ENCODE data around the gene IL1RAPL1.
A peak's percentile ranks its signal among the peaks of the same experiment; 100 is the strongest.

The IL1RAPL1 gene

DNA sequence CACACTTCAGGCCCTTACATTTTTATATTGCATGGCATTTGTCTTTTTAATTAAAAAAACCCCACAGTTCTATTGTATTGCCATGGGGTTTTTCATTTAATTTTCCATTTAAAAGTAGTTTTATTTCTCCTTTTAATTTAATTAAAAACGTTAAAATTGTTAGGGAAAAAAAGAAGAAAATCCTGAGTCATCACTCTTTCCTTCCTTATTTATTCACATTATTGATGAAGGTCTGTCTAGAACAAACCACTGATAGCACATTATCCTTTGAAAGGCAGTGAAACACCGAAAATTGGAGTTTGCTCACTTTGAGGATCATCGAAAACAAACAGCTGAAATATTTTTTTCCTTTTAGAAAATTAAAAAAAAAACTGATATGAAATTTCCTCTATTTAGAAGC lies 868.5 kb downstream of the IL1RAPL1 start:
- DNase-seq: no peak

GRCh38 chrX:29461039-29461438 lies 873.8 kb downstream of the IL1RAPL1 start:
- no peak for DNase-seq

DNA sequence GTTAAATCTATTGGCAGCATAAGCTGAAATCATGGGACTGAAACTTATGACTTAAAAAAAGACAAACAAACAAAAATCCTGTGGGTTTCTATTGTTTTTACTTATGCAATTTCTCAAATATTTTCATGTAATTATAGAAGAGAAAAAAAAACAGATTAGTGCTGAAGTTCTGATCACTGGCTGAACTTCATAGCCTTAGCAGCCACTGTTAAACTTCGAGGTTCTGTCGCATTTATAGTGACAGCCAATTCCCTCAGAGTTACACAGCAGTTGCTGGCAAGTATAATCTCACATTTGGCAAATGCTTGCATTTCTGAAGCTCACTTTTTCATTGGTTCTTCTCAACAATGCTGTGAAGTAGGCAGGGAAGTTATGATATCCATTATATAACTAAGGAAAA lies 879.2 kb downstream of the IL1RAPL1 start:
- DNase-seq: no peak

GRCh38 chrX:29468911-29469494 lies 881.8 kb downstream of the IL1RAPL1 start:
- DNase-seq: no peak

- DNase-seq: no peak
These were observed 882.8 kb downstream of the IL1RAPL1 start for GRCh38 chrX:29470030-29470429.

GRCh38 chrX:29471829-29472228 lies 884.6 kb downstream of the IL1RAPL1 start:
- DNase-seq: no peak

DNA sequence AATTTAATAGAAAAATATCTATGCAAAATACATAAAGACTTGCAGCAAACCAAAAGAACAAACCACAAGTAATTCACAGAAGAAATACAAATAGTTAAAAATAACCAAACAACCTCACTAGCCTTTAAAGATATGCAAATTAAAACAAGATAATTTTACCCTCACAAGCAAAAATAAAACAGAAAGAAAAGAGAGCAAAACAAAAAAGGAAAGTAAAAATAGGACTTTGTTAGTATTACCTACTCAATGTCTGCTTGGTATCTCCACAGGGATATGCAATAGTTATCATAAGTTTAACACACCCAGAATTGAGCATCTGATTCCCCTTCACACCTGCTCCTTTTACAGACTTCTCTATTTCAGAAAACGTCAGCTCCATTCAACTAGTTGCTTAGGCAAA lies 890.6 kb downstream of the IL1RAPL1 start:
- no peak for DNase-seq

- DNase-seq: peak in 1 of 2 donors; percentile 0
These were observed 891.3 kb downstream of the IL1RAPL1 start for GRCh38 chrX:29478336-29479069.

- no peak for DNase-seq
These were observed 900.0 kb downstream of the IL1RAPL1 start for GRCh38 chrX:29487214-29487613.

GRCh38 chrX:29487714-29488113 lies 900.5 kb downstream of the IL1RAPL1 start:
- DNase-seq: no peak

DNA sequence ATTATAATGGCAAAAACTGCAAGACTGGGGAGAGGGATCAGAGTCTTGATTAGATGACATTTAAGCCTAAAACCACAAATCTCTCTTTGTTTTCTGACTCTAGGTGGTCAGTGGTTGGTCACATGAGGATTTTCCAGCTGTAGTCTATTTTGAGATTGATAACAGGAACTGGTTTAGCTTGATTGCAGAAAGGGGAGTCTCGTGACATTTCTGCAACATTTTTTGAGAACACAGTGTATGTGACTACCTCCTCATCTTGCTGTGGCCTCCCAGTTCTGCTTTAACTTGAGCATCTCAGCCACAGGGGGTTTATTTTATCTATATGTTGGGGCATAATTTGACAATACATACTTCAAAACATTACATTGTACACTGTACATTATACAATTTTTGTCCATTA lies 901.7 kb downstream of the IL1RAPL1 start:
- DNase-seq: no peak

DNA sequence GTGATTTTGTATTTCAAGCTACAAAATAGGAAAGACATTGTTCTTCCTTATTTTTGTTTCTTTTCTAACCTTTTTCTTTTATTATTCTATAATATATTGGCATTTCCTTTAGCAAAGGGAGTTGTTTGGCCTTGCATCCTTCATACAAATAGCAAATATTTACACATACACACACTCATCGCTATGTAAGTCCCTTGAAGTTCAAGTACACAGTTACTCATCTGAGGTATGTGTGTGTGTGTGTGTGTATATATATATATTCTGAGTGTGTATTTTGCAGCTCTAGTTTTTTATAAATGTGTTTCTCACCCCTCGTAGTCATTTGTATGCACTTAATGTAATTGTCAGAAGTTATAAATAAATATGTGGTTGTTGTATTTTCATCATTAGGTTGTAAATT lies 903.4 kb downstream of the IL1RAPL1 start:
- no peak for DNase-seq

GRCh38 chrX:29491659-29492058 lies 904.4 kb downstream of the IL1RAPL1 start:
- no peak for DNase-seq

DNA sequence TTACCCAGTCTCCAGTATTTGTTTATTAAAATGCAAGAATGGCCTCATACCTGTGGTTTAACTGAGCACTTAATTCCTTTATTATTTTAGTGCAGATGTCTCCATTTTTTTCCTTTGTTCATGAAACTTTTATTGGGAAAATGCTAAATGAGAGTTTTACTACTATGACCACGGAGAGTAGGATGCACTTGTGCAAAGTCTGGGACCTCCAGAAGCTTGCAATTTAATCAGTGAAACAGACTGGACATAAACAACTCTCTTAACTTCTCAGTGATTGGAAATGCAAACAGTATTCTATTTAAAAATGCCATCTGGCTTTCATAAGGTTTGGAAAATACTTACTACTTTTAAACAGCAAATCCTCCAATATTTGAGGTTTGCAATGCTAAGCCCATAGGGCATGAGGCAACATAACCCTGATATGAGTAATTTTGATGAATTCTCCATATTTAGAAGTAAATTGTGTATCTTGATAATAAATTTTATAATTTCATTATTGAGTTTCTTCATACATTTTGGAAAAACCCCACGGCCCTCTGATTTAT lies 909.5 kb downstream of the IL1RAPL1 start:
- no peak for DNase-seq

- DNase-seq: no peak
These were observed 919.5 kb downstream of the IL1RAPL1 start for GRCh38 chrX:29506729-29507128.

GRCh38 chrX:29518100-29518499 lies 930.9 kb downstream of the IL1RAPL1 start:
- no peak for DNase-seq

DNA sequence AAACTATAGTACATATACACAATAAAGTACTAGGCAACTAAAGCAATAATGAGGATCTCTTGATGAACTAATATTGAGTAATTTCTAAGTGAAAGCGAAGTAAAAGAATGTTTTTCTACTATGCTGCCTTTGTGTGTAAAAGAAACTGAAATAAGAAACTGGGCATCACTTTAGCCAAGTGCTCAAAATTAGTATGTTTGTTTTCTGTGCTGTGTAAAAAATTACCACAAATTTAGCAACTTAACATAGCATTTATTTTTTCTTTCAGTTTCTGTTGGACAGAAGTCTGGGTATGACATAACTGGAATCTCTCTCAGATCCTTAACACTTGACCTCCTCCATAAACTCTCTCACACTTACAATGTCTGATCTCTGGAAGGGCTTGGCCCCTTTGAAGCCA lies 941.0 kb downstream of the IL1RAPL1 start:
- DNase-seq: no peak

DNA sequence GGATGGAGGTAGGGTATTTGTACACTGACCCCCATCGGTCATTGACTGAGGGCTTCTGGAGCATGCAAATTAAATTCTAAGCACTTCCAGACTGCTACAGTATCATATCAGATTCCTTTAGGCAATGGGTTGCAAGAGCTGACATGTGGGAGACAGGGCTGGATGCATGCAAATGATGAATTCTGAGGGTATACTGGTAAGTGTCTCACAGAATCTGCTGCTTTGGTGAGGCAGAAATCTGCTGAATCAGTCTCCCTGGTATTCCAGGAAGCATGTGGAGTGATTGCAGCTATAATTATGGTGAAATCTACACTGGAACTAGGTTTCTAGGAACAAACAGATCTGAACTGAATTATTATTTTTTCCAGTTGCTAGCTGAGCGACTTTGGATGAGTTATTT lies 943.3 kb downstream of the IL1RAPL1 start:
- no peak for DNase-seq

DNA sequence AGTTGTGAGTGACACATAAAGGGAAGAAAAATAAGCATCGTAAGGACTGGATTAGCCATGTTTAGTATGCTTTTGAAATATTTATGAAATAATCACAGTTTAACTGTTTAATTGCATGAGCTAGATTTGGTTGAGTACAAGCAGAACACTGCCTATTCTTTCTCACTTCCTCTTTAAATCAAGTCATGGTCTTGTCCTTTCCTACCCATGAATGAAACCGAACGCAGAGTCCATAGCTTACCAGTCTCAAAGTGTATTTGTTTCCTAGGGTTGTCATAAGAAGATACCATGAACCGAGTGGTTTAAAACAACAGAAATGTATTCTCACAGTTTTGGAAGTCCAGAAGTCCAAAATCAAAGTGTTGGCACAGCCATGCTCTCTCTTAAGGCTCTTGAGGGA lies 944.1 kb downstream of the IL1RAPL1 start:
- DNase-seq: no peak

GRCh38 chrX:29535212-29536162 lies 948.2 kb downstream of the IL1RAPL1 start:
- DNase-seq: no peak

GRCh38 chrX:29541038-29541437 lies 953.8 kb downstream of the IL1RAPL1 start:
- no peak for DNase-seq

- DNase-seq: no peak
These were observed 954.9 kb downstream of the IL1RAPL1 start for GRCh38 chrX:29542152-29542551.

- DNase-seq: no peak
These were observed 958.6 kb downstream of the IL1RAPL1 start for GRCh38 chrX:29545878-29546277.
